MG63 (cell line): ENCODE data around the gene RNF13. TPM values are rescaled to one million over a fixed set of nuclear protein-coding genes. Genes with fewer than 3 reads are reported as not detected.
A peak's percentile ranks its signal among the peaks of the same experiment; 100 is the strongest.
"Not testable (repeated sequence)": the region's sequence is repeated elsewhere in the genome, so short reads cannot be mapped to it uniquely, and the experiment has no call there.

ENCODE experiments used
- DNase-seq: peaks from one replicate; pipeline ENCODE4 v3.0.0-alpha.2; 2020
- H3K27me3 ChIP-seq: fragments of 250-450 bp; sonication (Bioruptor Pico); 2 replicates; pipeline ENCODE4 v1.5.1; 2020; ENCODE audit warnings: mild to moderate bottlenecking, moderate library complexity
- H3K36me3 ChIP-seq: fragments of 250-450 bp; sonication (Bioruptor Pico); 2 replicates; pipeline ENCODE4 v1.5.1; 2020; ENCODE audit warnings: mild to moderate bottlenecking, moderate library complexity
- H3K4me3 ChIP-seq: fragments of 250-450 bp; sonication (Bioruptor Pico); 2 replicates; pipeline ENCODE4 v1.5.1; 2020; ENCODE audit warnings: mild to moderate bottlenecking, moderate library complexity
- H3K9me3 ChIP-seq: fragments of 250-450 bp; sonication (Bioruptor Pico); 2 replicates; pipeline ENCODE4 v1.5.1; 2020; ENCODE audit warnings: mild to moderate bottlenecking, moderate library complexity
- total RNA-seq: library from RNA; depleted of rRNA; stranded (reverse); fragments of >200 nt; shearing (Covaris generic); gene quantifications from 2 replicates; pipeline ENCODE4 v1.2.3, GENCODE V29; 2014; ENCODE audit warnings: low replicate concordance

RNF13 gene
- total RNA-seq, 1 experiment from 2014 or later = 56.9 TPM

- H3K4me3 ChIP-seq = peak within 1 kb of the TSS; percentile 78
- H3K9me3 ChIP-seq = peaks cover 8% of the 10 kb centered on the region
- DNase-seq = peak; percentile 89
- H3K36me3 ChIP-seq = peaks cover 34% of the 10 kb centered on the region
- H3K27me3 ChIP-seq = no peaks in the 10 kb centered on the region
Observed at GRCh38 chr3:149970716-149971402, 157.8 kb downstream of the RNF13 start, which contains the start of gene PFN2. Gene PFN2, minus strand, starts transcription at chr3:149970895. Its CDS starts 39 bp downstream, at chr3:149970856.

DNA sequence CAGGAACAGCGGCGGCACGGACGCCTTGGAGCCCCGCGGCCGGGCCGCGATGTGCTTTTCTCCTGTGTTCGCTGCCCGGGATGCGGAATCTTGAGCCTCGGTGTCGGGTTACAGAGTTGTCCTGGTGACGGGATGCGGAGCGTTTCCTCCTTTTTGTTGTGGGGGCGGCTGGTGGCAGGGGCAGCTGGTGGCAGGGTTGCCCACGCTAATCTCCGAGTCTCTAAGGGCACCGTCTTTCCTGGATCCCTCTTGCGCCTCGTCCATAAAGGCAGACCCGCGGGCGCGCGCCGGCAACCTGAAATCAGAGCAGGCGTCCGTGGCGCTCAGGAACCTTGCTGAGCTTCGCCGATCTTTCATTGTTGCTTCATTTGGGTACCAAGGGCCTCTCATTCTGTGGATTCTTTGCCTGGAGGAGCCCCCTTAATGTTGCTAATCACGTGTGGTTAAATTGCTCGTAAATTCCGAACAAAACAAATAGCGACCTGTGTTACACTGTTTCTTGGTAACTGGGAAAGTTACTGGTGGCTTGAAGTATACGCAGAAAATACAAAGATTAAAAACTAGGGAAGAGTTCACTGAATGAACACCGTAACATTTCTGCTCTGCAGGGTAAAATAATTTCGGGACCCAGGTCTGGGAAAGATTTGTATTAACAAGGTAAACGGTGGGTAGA lies 158.5 kb downstream of the RNF13 start:
- Histone ChIP-seq H3K4me3 (peak overlapping the region; percentile 78), H3K9me3 (peaks cover 8% of the 10 kb centered on the region), H3K27me3 (no peaks in the 10 kb centered on the region), H3K36me3 (peaks cover 28% of the 10 kb centered on the region)
- DNase-seq = peak; percentile 78

GRCh38 chr3:149975919-149976318 lies 162.9 kb downstream of the RNF13 start:
- no peaks in the 10 kb centered on the region for H3K36me3 ChIP-seq
- H3K9me3 ChIP-seq = peaks cover 8% of the 10 kb centered on the region
- H3K27me3 ChIP-seq = no peaks in the 10 kb centered on the region
- H3K4me3 ChIP-seq = no peak overlapping the region
- DNase-seq = no peak

DNA sequence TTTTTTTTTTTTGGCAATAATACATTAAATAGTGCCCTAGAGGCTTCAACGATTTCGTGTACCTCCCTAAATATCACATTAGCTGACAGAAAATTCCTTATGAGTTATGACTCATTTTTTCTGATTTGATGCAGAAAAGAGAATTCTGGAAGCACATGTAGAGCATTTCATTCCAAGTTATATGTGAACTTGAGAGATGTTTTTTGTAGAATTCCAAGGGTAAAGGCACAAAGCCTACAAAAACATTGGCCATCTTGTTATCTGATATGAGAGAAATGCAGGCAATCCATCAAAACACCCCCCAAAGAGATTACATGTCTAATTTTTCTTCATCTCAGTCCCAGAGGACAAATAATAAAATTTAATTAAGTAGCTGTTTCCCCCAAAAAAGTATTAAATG lies 164.4 kb downstream of the RNF13 start:
- H3K4me3 ChIP-seq = no peak overlapping the region
- no peaks in the 10 kb centered on the region for H3K36me3 ChIP-seq
- DNase-seq = no peak
- H3K9me3 ChIP-seq = peaks cover 8% of the 10 kb centered on the region
- H3K27me3 ChIP-seq = no peaks in the 10 kb centered on the region

DNA sequence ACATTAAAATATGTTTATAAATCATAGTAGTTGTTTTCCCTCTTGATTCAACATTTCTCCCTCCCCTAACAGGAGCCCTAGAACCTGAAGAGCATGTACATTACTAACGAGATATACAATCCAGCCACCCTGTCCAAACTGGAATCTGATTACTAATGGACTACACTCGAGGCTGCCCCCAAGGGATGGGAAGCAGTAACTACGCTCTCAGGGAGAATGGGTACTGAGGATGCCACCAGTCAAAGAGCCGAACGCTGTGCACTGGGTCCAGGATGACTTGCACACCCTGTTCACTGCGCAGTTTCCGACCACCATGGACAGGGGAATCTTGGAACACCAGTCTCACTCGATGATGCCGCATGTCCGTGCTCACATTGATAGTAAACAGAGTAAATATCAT lies 169.0 kb downstream of the RNF13 start:
- not testable (repeated sequence) for H3K27me3 ChIP-seq, H3K36me3 ChIP-seq, H3K9me3 ChIP-seq, DNase-seq, H3K4me3 ChIP-seq

DNA sequence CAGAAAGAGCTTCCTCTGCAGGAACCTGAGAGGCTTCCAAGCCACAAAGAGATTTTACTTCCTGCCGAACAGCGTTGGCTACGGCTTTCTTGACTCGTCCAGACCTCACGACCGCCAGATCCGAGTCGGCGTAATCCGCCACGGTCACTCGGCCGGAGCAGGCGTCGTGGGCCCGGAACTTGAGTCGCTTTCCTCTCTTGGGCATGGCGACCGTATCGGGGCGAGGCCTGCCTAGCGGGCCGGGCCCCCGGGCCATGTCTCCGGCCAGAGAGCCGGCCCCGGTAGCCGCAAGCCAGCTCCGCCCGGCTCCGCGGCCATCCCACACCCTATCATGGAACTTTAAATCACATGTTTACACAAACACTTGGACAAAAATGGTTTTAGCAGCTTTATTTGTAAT lies 170.0 kb downstream of the RNF13 start:
- not testable (repeated sequence) for H3K4me3 ChIP-seq, H3K36me3 ChIP-seq, H3K9me3 ChIP-seq, H3K27me3 ChIP-seq
- peak; percentile 23 for DNase-seq

GRCh38 chr3:149983628-149984027 lies 170.6 kb downstream of the RNF13 start:
- Histone ChIP-seq H3K9me3 (no peaks in the 10 kb centered on the region), H3K27me3 (no peaks in the 10 kb centered on the region), H3K4me3 (no peak overlapping the region), H3K36me3 (no peaks in the 10 kb centered on the region)
- DNase-seq = no peak

- DNase-seq = no peak
- no peaks in the 10 kb centered on the region for H3K27me3 ChIP-seq
- H3K9me3 ChIP-seq = peaks cover 2% of the 10 kb centered on the region; the same call in 1 of the 2 replicates
- H3K4me3 ChIP-seq = no peak overlapping the region
- no peaks in the 10 kb centered on the region for H3K36me3 ChIP-seq
Observed at GRCh38 chr3:149989307-149989706, 176.3 kb downstream of the RNF13 start.

GRCh38 chr3:149990423-149990948 lies 177.5 kb downstream of the RNF13 start:
- no peak for DNase-seq
- H3K27me3 ChIP-seq = no peaks in the 10 kb centered on the region
- H3K36me3 ChIP-seq = no peaks in the 10 kb centered on the region
- peaks cover 12% of the 10 kb centered on the region for H3K9me3 ChIP-seq
- H3K4me3 ChIP-seq = no peak overlapping the region

- H3K4me3 ChIP-seq = no peak overlapping the region
- no peaks in the 10 kb centered on the region for H3K36me3 ChIP-seq
- H3K27me3 ChIP-seq = no peaks in the 10 kb centered on the region
- no peak for DNase-seq
- H3K9me3 ChIP-seq = peaks cover 13% of the 10 kb centered on the region
Observed at GRCh38 chr3:149992416-149993058, 179.5 kb downstream of the RNF13 start.

DNA sequence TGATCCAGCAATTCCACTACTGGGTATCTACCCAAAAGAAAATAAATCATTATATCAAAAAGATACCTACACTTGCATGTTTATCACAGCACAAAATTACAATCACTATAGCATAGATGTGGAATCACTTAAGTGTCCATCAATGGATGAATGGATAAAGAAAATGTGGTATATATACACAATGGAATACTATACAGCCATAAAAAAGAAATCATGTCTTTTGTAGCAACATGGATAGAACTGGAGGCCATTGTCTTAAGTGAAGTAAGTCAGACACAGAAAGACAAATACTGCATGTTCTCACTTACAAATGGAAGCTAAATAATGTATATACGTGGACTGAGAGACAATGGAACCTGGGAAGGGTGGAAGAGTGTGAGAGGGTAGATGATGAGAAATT lies 185.9 kb downstream of the RNF13 start:
- no peak overlapping the region for H3K4me3 ChIP-seq
- H3K36me3 ChIP-seq = no peaks in the 10 kb centered on the region
- no peaks in the 10 kb centered on the region for H3K27me3 ChIP-seq
- DNase-seq = no peak
- peaks cover 13% of the 10 kb centered on the region for H3K9me3 ChIP-seq

DNA sequence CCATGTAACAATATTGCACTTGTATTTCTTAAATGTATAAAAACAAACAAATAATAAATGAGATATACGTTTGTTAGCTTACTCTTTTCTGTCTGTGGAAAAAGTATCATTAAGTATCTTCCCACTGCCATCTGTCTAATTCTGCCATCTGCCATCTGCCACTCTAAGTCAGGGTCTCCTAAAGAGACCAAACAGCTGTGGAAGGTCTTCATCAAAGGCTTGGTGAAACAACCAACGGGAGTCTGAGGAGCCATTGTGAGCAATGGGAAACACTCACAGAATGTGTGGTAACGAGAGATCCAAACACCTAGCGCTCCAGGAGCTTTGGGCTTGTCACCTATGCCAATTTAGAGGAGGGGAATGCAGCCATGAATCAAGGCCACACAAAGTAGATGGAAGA lies 186.4 kb downstream of the RNF13 start:
- no peaks in the 10 kb centered on the region for H3K27me3 ChIP-seq
- DNase-seq = no peak
- peaks cover 9% of the 10 kb centered on the region for H3K9me3 ChIP-seq
- no peaks in the 10 kb centered on the region for H3K36me3 ChIP-seq
- H3K4me3 ChIP-seq = no peak overlapping the region

- H3K4me3 ChIP-seq = no peak overlapping the region
- H3K27me3 ChIP-seq = no peaks in the 10 kb centered on the region
- DNase-seq = no peak
- no peaks in the 10 kb centered on the region for H3K36me3 ChIP-seq
- no peaks in the 10 kb centered on the region for H3K9me3 ChIP-seq
Observed at GRCh38 chr3:150000641-150001040, 187.6 kb downstream of the RNF13 start.

DNA sequence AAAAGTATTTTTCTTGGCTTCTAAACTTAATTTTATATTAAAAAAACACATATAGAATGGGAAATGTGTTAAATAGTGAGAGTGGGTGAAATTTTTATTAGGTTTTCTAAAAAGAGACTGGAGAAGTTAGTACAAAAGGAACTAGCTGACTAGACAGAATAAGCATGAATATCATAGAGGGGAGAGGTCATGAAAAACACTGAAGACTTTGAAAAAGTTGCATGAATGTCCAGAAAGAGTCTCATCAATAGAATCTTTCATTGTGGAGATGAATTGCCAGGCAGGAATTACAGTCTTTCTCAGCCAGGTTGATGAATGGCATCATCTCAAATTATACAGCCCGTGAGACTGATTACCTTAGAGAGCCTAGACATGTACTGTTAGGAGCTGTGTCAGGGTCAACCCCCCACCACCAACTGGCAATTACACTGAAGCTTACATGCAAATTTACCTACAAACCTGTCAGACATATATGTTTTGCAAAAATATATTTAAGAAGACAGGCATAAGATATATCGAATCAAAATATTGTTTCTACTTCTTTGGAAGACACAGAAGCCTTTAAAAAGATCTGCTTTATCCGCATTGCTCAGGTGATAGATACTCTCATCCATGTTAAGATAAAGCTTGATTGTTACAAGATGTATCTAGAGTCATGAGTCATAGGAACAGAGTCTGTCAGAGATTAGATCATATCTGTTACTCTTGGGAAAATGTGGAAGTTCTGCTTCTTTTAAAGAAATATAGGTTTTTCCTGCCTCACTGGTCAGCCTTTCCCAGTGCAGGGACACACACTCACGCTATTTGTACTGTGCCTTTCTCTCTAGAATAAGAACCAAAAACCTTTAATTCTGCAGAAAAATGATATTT lies 192.5 kb downstream of the RNF13 start:
- no peak for DNase-seq
- no peaks in the 10 kb centered on the region for H3K36me3 ChIP-seq
- H3K9me3 ChIP-seq = no peaks in the 10 kb centered on the region
- no peaks in the 10 kb centered on the region for H3K27me3 ChIP-seq
- H3K4me3 ChIP-seq = no peak overlapping the region

DNA sequence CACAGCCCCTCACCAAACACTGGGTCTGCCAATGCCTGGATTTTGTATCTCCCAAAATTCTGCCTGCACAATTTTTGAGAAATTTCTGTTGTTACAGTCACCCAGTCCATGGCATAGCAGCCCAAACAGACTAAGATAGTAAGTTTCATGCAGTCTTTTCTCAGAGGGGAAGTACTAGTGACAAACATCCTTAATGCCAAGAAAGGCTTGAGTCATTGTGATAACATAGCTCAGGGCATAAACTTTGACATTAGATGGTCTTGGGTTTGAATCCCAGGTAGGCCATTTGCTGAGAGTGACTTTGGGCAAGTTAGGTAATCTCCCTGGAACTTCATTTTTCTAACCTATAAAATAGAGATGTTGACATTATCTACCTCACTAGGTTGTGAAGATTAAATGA lies 193.8 kb downstream of the RNF13 start:
- Histone ChIP-seq H3K4me3 (no peak overlapping the region), H3K9me3 (no peaks in the 10 kb centered on the region), H3K36me3 (no peaks in the 10 kb centered on the region), H3K27me3 (no peaks in the 10 kb centered on the region)
- DNase-seq = no peak
